Sigmoid colon (tissue), 7 donors: ENCODE data around the gene KLHL3. TPM values are rescaled to one million over a fixed set of nuclear protein-coding genes. Genes with fewer than 3 reads are reported as not detected.

ENCODE experiments used
- DNase-seq: peaks from one replicate; pipeline ENCODE4 v3.0.0-alpha.2; 2019
- H3K27ac ChIP-seq, 4 donors: fragments of 200-600 bp; sonication (generic); one replicate each; pipeline ENCODE4 v1.5.1; 2016 to 2019; ENCODE audit warnings: mild to moderate bottlenecking in 1 of 4
- H3K27me3 ChIP-seq, 3 donors: fragments of 200-600 bp; sonication (generic); one replicate each; pipeline ENCODE4 v1.5.1; 2019; ENCODE audit warnings: mild to moderate bottlenecking in 1 of 3
- H3K36me3 ChIP-seq, 4 donors: fragments of 200-600 bp; sonication (generic); one replicate each; pipeline ENCODE4 v1.5.1; 2016 to 2019
- H3K4me1 ChIP-seq, 4 donors: fragments of 200-600 bp; sonication (generic); one replicate each; pipeline ENCODE4 v1.5.1; 2017 to 2019
- H3K4me3 ChIP-seq, 4 donors: fragments of 200-600 bp; sonication (generic); one replicate each; pipeline ENCODE4 v1.5.1; 2017 to 2019; ENCODE audit warnings: mild to moderate bottlenecking in 2 of 4, moderate library complexity in 1 of 4
- H3K9me3 ChIP-seq, 4 donors: fragments of 200-600 bp in 3 of 4; sonication (generic) in 3 of 4; one replicate each; pipeline versions ENCODE4 v1.5.1 to v1.6.1; 2013 to 2019
- CTCF ChIP-seq, 4 experiments: fragments of 450-650 bp in 3 of 4; fragments of 200-600 bp in 1 of 4; IDR thresholded peaks; one replicate each; pipeline ENCODE4 v1.5.1; 2016 to 2019; ENCODE audit warnings: antibody characterized with exemption in 4 of 4, mild to moderate bottlenecking in 3 of 4, moderate library complexity in 2 of 4
- EP300 ChIP-seq, 4 donors: sonication (generic); formaldehyde crosslinking; IDR thresholded peaks; one replicate each; pipeline ENCODE4 v1.6.1; 2017; ENCODE audit warnings: antibody characterized with exemption in 4 of 4
- POLR2A ChIP-seq, 2 donors: fragments of 450-650 bp; IDR thresholded peaks; one replicate each; pipeline ENCODE4 v1.6.1; 2016; ENCODE audit warnings: antibody characterized with exemption in 2 of 2, mild to moderate bottlenecking in 2 of 2, moderate library complexity in 2 of 2
- POLR2AphosphoS5 ChIP-seq, 4 donors: sonication (generic); formaldehyde crosslinking; IDR thresholded peaks; one replicate each; pipeline ENCODE4 v1.6.1; 2017; ENCODE audit warnings: antibody characterized with exemption in 4 of 4
- WGBS, 2 donors: extraction: QIAGEN DNeasy Blood & Tissue Kit; methylation state at CpG; one replicate each; pipeline ENCODE4 v1.1.7; 2013; 5-methylcytosine and 5-hydroxymethylcytosine counted together
- intact Hi-C: fragments of 100-400 bp; cut with DNase I; formaldehyde crosslinking; loops from one replicate; pipeline ENCODE4 v1.15.1; 2023
- polyA plus RNA-seq, 3 donors: library from polyadenylated mRNA; stranded (reverse); fragments of 200-250 nt; gene quantifications; one replicate each; pipeline ENCODE4 v1.2.3, GENCODE V29; 2013
- total RNA-seq, 4 donors: library from RNA; depleted of rRNA; stranded (reverse); fragments of >200 nt; gene quantifications; one replicate each; pipeline ENCODE4 v1.1.0, GENCODE V29; 2016
- donor health status: healthy with polysubstance abuse.
- donor health status: Bipolar disorder and iron deficiency.
- donor health status: healthy.

Gene KLHL3
- total and polyA plus RNA-seq, 7 donors = 0.23 to 5.5 (median 3.5) TPM; not detected in 1

GRCh38 chr5:137621861-137622823, 113.7 kb downstream of the KLHL3 start:
- Histone ChIP-seq H3K9me3 (no peaks in the 10 kb centered on the region), H3K27ac (peak overlapping the region in 2 of 4 donors; percentile 7 to 27), H3K4me3 (no peak overlapping the region), H3K36me3 (no peaks in the 10 kb centered on the region), H3K27me3 (no peaks in the 10 kb centered on the region), H3K4me1 (peaks cover 0 to 5% (median 3%) of the 10 kb centered on the region in 4 donors)
- TF ChIP-seq POLR2A (IDR thresholded peaks at IDR 0.05) = no peak
- no peak for TF ChIP-seq POLR2AphosphoS5 (IDR thresholded peaks at IDR 0.05)
- TF ChIP-seq EP300 (IDR thresholded peaks at IDR 0.05) = no peak
- TF ChIP-seq CTCF (IDR thresholded peaks at IDR 0.05) = no peak
- 92 to 93% methylated on average over 10 of the region's 10 CpGs for WGBS, 2 donors
- intact Hi-C loops = no loop called here
- peak; percentile 46 for DNase-seq

GRCh38 chr5:137621306-137621705, 114.6 kb downstream of the KLHL3 start:
- Histone ChIP-seq H3K4me1 (peaks cover 0 to 5% (median 3%) of the 10 kb centered on the region in 4 donors), H3K27me3 (no peaks in the 10 kb centered on the region), H3K9me3 (no peaks in the 10 kb centered on the region), H3K27ac (no peak overlapping the region), H3K4me3 (no peak overlapping the region), H3K36me3 (no peaks in the 10 kb centered on the region)
- no peak for DNase-seq
- TF ChIP-seq POLR2AphosphoS5 (IDR thresholded peaks at IDR 0.05) (no peak), EP300 (IDR thresholded peaks at IDR 0.05) (no peak), CTCF (IDR thresholded peaks at IDR 0.05) (no peak), POLR2A (IDR thresholded peaks at IDR 0.05) (no peak)
- WGBS, 2 donors = 91 to 96% methylated on average over 3 of the region's 3 CpGs
- intact Hi-C loops = no loop called here

GRCh38 chr5:137619191-137619870, 116.6 kb downstream of the KLHL3 start:
- Histone ChIP-seq H3K4me1 (peaks cover 0 to 5% (median 3%) of the 10 kb centered on the region in 4 donors), H3K4me3 (no peak overlapping the region), H3K9me3 (no peaks in the 10 kb centered on the region), H3K27ac (no peak overlapping the region), H3K27me3 (no peaks in the 10 kb centered on the region), H3K36me3 (no peaks in the 10 kb centered on the region)
- intact Hi-C loops = no loop called here
- peak; percentile 74 for DNase-seq
- 82 to 83% methylated on average over 12 of the region's 12 CpGs for WGBS, 2 donors
- TF ChIP-seq CTCF (IDR thresholded peaks at IDR 0.05) (no peak), EP300 (IDR thresholded peaks at IDR 0.05) (no peak), POLR2AphosphoS5 (IDR thresholded peaks at IDR 0.05) (no peak), POLR2A (IDR thresholded peaks at IDR 0.05) (no peak)

- H3K27me3 ChIP-seq = no peaks in the 10 kb centered on the region
- H3K4me1 ChIP-seq = peaks cover 0 to 5% (median 3%) of the 10 kb centered on the region in 4 donors
- intact Hi-C loops = no loop called here
- no peaks in the 10 kb centered on the region for H3K36me3 ChIP-seq
- no peak overlapping the region for H3K27ac ChIP-seq
- DNase-seq = peak; percentile 51
- no peaks in the 10 kb centered on the region for H3K9me3 ChIP-seq
- TF ChIP-seq POLR2A (IDR thresholded peaks at IDR 0.05) (no peak), POLR2AphosphoS5 (IDR thresholded peaks at IDR 0.05) (no peak), CTCF (IDR thresholded peaks at IDR 0.05) (no peak), EP300 (IDR thresholded peaks at IDR 0.05) (no peak)
- 90% methylated on average over 7 of the region's 7 CpGs for WGBS, 2 donors
- no peak overlapping the region for H3K4me3 ChIP-seq
These were observed 117.4 kb downstream of the KLHL3 start for GRCh38 chr5:137618476-137618875.
